ENCODE data around the gene NTSR1.

The NTSR1 gene

DNA sequence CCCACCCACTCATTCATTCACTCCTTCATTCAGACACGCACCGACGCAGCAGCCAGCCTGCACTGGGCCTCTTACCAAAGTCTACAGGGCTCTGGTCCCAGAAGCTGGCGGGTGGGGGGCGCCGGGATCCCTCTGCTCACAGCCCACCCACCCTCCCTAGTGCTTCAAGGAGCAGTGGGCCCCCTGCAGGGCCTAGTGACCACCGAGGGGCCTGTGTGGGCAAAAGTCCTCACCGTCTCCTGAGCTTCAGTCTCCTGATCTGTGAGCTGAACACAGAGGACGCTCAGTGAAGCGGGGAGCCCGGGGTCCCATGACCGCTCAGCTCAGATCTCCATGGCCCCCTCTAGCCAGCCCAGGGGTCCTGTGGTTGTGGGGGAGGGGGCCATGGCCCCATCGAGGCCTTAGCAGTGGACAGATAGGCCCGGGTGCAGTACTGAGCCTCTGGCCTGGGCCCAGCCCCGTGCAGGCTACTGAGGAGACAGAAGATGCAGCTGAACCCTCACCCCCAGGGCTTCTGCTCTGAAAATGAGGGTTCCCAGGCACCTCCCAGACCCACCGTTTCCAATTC is 54.2 kb downstream of the NTSR1 start:
- no peak for TF ChIP-seq POLR2AphosphoS5 (IDR thresholded peaks at IDR 0.05; ENCODE audit: low read depth, low read length)
- no peak for TF ChIP-seq SPI1 (IDR thresholded peaks at IDR 0.05; ENCODE audit: low read depth, low read length)
- TF ChIP-seq POU2F2 (IDR thresholded peaks at IDR 0.05; ENCODE audit: low read depth, low read length), result no peak
- no peak for TF ChIP-seq TAF1 (IDR thresholded peaks at IDR 0.05; ENCODE audit: low read depth, low read length)
- no peak for TF ChIP-seq PAX5 (IDR thresholded peaks at IDR 0.05; ENCODE audit: insufficient read depth, low read length, severe bottlenecking)
- TF ChIP-seq POLR2A (IDR thresholded peaks at IDR 0.05; ENCODE audit: low read depth, low read length), result no peak
- no peak for FAIRE-seq
- no peak for DNase-seq (ENCODE audit: insufficient read length, low spot score)

DNA sequence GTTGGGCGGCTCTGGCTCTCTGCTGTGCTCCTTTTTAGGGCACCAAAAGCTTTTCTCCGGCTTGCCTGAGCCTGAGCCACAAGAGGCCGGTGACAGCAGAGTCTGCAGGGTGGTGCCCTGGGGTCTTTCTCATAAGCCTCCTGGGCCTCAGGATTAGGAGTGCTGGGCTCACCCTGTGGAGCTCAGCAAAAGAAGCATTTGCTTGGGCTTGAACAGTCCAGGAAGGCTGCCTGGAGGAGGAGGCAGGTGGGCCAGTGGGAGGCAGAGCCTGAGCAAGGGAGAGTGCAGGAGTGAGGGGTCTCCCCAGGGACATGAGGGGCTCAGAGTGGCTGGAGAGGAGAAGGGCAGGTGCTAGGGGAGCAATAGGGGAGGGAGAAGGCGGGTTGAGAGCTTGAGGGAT is 54.8 kb downstream of the NTSR1 start:
- TF ChIP-seq TAF1 (IDR thresholded peaks at IDR 0.05; ENCODE audit: low read depth, low read length) (no peak), POLR2A (IDR thresholded peaks at IDR 0.05; ENCODE audit: low read depth, low read length) (no peak), SPI1 (IDR thresholded peaks at IDR 0.05; ENCODE audit: low read depth, low read length) (no peak), PAX5 (IDR thresholded peaks at IDR 0.05; ENCODE audit: insufficient read depth, low read length, severe bottlenecking) (no peak), POLR2AphosphoS5 (IDR thresholded peaks at IDR 0.05; ENCODE audit: low read depth, low read length) (no peak), POU2F2 (IDR thresholded peaks at IDR 0.05; ENCODE audit: low read depth, low read length) (no peak)
- FAIRE-seq (no peak), DNase-seq (ENCODE audit: insufficient read length, low spot score) (no peak)

DNA sequence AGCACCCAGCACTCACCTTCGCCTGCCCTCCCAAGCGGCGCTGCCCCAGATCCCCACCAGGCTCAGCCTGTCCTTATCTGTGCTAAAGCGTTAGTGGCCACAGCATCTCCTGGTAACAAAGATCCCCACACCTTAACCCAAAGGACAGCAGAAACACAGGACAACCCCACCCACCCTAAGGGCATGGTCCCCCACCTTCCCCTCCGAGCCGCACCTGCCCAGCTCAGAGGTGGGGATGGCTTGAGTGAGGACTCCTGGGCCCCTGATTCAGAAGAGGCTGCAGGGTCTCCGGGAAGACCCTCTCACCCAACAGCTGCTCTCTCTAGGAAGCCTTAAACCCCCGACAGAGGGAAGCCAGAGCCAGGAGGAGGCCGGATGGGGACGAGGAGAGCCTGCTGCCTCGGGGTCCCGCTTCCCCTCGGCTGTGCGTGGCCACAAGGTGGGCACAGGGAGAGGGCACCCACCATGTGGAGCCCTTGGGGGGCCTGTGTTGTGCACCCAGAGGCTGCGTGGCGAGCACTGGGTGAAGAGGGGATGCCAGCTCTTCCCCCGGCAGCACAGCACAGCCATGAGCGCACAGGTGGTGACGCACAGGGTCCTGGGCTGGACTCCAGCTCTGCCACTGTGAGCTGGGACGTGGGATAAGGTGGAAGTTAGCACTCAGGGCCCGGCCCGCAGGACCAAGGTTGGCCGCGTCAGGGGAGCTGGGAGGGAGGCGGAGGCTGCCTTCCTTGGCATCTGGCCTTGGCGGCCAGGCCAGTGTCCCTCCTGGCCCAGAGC is 55.7 kb downstream of the NTSR1 start:
- DNase-seq (ENCODE audit: insufficient read length, low spot score), result no peak
- TF ChIP-seq POLR2AphosphoS5 (IDR thresholded peaks at IDR 0.05; ENCODE audit: low read depth, low read length) (no peak), POLR2A (IDR thresholded peaks at IDR 0.05; ENCODE audit: low read depth, low read length) (no peak), TAF1 (IDR thresholded peaks at IDR 0.05; ENCODE audit: low read depth, low read length) (no peak), SPI1 (IDR thresholded peaks at IDR 0.05; ENCODE audit: low read depth, low read length) (no peak), POU2F2 (IDR thresholded peaks at IDR 0.05; ENCODE audit: low read depth, low read length) (no peak), PAX5 (IDR thresholded peaks at IDR 0.05; ENCODE audit: insufficient read depth, low read length, severe bottlenecking) (no peak)
- FAIRE-seq, result no peak

DNA sequence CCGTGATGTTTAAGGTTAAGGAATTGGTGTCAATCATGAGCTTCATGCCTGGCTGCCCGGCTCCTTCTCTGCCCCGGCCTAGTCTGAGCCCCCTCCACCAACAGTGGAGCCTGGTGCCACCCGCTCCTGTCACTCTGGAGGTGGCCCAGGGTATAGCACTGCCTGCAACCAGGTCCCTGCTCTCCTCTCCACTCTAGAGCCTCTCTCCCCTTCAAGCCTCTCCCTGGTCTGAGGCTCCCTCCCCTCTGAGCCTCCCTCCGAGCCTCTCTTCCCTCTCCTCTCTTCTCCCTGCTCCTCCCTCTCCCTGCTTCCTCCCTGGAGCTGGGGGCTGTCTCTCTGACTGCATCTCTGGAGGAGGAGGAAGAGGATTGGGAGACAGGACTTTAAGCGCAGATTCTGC is 56.4 kb downstream of the NTSR1 start:
- no peak for FAIRE-seq
- TF ChIP-seq POU2F2 (IDR thresholded peaks at IDR 0.05; ENCODE audit: low read depth, low read length) (no peak), TAF1 (IDR thresholded peaks at IDR 0.05; ENCODE audit: low read depth, low read length) (no peak), PAX5 (IDR thresholded peaks at IDR 0.05; ENCODE audit: insufficient read depth, low read length, severe bottlenecking) (no peak), POLR2A (IDR thresholded peaks at IDR 0.05; ENCODE audit: low read depth, low read length) (no peak), SPI1 (IDR thresholded peaks at IDR 0.05; ENCODE audit: low read depth, low read length) (no peak), POLR2AphosphoS5 (IDR thresholded peaks at IDR 0.05; ENCODE audit: low read depth, low read length) (no peak)
- no peak for DNase-seq (ENCODE audit: insufficient read length, low spot score)

DNA sequence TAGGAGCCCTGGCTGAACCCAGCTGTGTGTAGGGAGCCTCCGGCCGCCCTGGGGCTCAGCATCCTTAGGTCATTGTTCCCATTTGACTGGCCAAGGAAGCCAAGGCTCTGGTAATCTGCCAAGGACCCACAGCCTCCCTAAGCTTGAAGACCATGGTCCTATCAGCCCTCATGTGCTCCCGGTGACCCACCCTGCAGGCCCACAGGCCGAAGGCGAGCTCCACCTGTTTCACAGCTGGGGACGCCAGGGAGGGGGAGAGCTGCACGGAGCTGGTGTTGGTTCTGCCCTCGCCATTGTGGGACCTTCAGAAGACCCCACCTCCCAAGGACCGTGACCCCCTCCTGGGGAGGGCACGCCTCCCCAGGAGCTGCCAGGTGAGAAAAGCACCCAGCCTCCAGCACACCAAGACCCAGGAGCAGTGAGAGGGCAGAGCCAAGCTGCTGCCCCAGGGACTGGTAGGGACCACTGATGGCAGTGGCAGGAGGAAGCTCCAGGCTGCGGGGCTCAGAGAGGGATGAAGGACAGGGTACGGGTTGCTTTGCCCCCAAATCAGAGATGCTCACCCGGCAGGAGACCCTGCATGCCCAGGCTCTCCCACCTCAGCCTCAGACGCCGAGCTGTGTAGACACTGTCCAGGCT is 56.9 kb downstream of the NTSR1 start:
- TF ChIP-seq SPI1 (IDR thresholded peaks at IDR 0.05; ENCODE audit: low read depth, low read length) (no peak), POLR2A (IDR thresholded peaks at IDR 0.05; ENCODE audit: low read depth, low read length) (no peak), POU2F2 (IDR thresholded peaks at IDR 0.05; ENCODE audit: low read depth, low read length) (no peak), TAF1 (IDR thresholded peaks at IDR 0.05; ENCODE audit: low read depth, low read length) (no peak), POLR2AphosphoS5 (IDR thresholded peaks at IDR 0.05; ENCODE audit: low read depth, low read length) (no peak), PAX5 (IDR thresholded peaks at IDR 0.05; ENCODE audit: insufficient read depth, low read length, severe bottlenecking) (no peak)
- FAIRE-seq, result no peak
- DNase-seq (ENCODE audit: insufficient read length, low spot score), result no peak

DNA sequence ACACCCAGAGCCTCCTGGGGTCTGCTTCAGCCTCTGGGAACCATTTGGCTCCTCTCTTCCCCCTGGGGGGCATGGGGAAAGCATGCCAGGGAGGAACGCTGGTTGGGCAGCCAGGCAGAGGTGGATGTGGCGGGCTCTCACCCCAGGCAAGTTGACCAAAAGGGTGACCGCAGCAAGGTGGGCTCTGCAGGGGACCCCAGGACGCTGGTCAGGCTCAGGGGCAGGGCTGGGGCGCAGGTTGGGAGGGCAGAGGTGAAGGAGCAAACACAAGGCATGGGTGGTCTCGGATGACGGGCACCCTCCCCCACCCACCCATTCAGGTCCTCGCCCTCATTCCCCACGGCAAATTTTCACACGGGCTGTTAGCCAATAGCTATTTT is 57.4 kb downstream of the NTSR1 start:
- DNase-seq (ENCODE audit: insufficient read length, low spot score) (no peak), FAIRE-seq (no peak)
- no peak for TF ChIP-seq POU2F2 (IDR thresholded peaks at IDR 0.05; ENCODE audit: low read depth, low read length)
- no peak for TF ChIP-seq POLR2AphosphoS5 (IDR thresholded peaks at IDR 0.05; ENCODE audit: low read depth, low read length)
- TF ChIP-seq TAF1 (IDR thresholded peaks at IDR 0.05; ENCODE audit: low read depth, low read length), result no peak
- no peak for TF ChIP-seq SPI1 (IDR thresholded peaks at IDR 0.05; ENCODE audit: low read depth, low read length)
- no peak for TF ChIP-seq PAX5 (IDR thresholded peaks at IDR 0.05; ENCODE audit: insufficient read depth, low read length, severe bottlenecking)
- no peak for TF ChIP-seq POLR2A (IDR thresholded peaks at IDR 0.05; ENCODE audit: low read depth, low read length)

DNA sequence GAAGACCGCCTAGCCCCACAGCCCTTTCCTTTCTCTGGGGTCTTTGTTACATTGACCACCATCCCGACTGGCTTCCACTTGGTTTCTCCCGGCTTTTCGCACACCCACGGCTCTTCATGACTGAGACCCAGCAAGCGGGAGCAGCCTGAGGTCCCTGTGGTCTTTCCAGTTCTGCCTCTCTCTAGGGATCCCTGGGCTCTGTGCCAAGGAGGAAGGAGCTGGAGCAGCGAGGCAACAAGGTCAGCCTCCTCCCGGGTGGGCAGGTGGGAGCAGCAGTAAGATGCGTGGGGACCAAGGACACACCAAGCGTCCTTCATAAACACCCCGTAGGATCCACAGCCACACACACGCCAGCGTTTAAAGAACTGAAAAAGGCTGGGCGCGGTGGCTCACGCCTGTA is 58.1 kb downstream of the NTSR1 start:
- DNase-seq (ENCODE audit: insufficient read length, low spot score) (no peak), FAIRE-seq (no peak)
- TF ChIP-seq POLR2A (IDR thresholded peaks at IDR 0.05; ENCODE audit: low read depth, low read length) (no peak), PAX5 (IDR thresholded peaks at IDR 0.05; ENCODE audit: insufficient read depth, low read length, severe bottlenecking) (no peak), SPI1 (IDR thresholded peaks at IDR 0.05; ENCODE audit: low read depth, low read length) (no peak), POU2F2 (IDR thresholded peaks at IDR 0.05; ENCODE audit: low read depth, low read length) (no peak)

DNA sequence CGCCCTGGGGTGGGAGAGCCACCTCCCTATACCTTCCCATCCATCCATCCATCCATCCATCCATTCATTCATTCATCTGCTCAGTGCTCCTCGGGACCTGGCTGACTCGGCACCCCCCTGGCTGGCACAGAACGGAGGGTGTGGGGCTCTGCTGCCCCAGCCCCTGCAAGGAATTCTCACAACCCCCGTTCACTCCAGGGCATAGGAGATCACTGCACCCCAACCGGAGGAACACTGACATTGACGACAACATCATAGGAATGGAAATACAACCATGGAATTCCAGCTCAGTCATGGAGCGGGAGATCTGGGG is 59.6 kb downstream of the NTSR1 start:
- FAIRE-seq, result no peak
- TF ChIP-seq POU2F2 (IDR thresholded peaks at IDR 0.05; ENCODE audit: low read depth, low read length) (no peak), SPI1 (IDR thresholded peaks at IDR 0.05; ENCODE audit: low read depth, low read length) (no peak), PAX5 (IDR thresholded peaks at IDR 0.05; ENCODE audit: insufficient read depth, low read length, severe bottlenecking) (no peak), POLR2A (IDR thresholded peaks at IDR 0.05; ENCODE audit: low read depth, low read length) (no peak), POLR2AphosphoS5 (IDR thresholded peaks at IDR 0.05; ENCODE audit: low read depth, low read length) (no peak), TAF1 (IDR thresholded peaks at IDR 0.05; ENCODE audit: low read depth, low read length) (no peak)
- DNase-seq (ENCODE audit: insufficient read length, low spot score), result no peak

DNA sequence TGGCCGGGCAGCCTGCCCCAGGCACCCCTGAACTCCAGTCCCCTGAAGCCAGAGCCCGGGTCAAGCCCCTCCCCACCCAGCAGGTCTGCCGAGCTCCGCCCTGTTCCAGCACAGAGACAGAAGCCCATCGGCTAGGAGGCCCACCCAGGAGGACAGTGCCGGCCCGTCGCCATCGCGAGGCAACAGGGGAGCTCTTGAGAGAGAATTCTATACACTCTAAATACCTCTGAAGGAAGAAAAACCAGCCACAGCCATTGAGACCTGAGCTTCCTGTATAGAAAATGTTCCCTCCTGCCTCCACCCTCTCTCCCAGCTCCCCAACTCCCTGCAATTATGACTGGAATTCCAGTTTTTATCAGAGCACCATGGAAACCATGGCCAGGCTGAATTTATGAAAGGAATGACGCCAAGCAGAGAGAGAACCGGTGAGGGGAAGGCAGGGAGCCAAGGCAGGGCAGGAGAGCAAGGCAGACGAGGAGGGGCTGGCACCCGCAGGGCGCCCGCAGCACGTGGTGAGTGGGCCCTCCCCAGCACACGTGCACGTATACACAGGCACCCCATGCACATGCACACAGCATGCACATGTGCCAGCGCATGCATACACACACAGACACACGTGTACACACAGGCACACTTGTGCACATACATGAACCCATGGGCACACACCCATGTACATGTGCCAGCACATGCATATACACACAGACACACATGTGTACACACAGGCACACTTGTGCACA is 60.1 kb downstream of the NTSR1 start:
- FAIRE-seq (peak; percentile 23), DNase-seq (ENCODE audit: insufficient read length, low spot score) (no peak)
- no peak for TF ChIP-seq POLR2AphosphoS5 (IDR thresholded peaks at IDR 0.05; ENCODE audit: low read depth, low read length)
- TF ChIP-seq TAF1 (IDR thresholded peaks at IDR 0.05; ENCODE audit: low read depth, low read length), result no peak
- no peak for TF ChIP-seq SPI1 (IDR thresholded peaks at IDR 0.05; ENCODE audit: low read depth, low read length)
- TF ChIP-seq POU2F2 (IDR thresholded peaks at IDR 0.05; ENCODE audit: low read depth, low read length), result no peak
- TF ChIP-seq PAX5 (IDR thresholded peaks at IDR 0.05; ENCODE audit: insufficient read depth, low read length, severe bottlenecking), result no peak
- TF ChIP-seq POLR2A (IDR thresholded peaks at IDR 0.05; ENCODE audit: low read depth, low read length), result no peak

Data from GM12891 (cell line).